ENCODE results near the gene DDX54.
"Not testable (repeated sequence)": the region's sequence is repeated elsewhere in the genome, so short reads cannot be mapped to it uniquely, and the experiment has no call there.

DDX54 gene

DNA sequence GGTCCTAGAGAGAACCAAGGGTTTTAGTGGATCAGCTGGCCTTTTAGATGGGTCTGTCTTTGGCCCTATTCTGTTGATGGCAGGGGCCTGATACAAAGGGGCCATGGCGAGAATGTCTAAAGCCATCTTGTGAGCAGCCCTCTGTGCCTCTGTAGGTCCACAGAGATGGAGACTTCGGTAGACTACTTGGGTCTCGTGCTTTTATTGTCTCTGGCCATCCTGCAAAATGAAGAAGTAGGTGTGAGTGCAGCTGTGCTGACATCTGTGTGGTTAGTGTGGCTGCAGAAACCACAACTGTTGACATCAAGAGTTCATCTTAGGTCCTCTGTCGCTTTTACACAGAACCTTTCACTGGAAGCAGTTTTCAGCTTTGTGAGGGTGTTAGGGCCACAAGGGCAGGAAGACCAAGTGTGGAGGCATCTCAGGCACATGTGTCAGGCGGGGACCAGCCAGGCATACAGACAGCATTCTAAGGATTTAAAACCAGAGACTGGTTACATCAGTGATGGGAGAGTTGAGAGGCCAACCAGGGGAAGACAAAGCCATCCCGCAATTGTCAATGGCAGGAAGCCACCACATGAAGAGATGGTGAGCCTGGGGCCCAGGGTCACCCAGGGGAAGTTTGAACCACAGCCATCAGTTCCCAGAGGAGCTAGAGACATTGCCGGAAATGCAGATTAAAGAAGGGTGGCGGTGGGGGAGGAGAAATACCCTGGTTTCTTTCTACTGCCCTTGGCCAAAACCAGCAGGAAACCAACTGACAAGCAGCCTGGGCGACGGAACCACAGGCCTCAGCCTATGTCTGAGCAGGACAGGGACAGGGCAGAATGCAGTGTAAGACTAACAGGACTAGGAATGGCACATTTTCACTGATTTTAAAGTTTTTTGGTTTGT lies 23.0 kb upstream of the DDX54 start:
- CTCF ChIA-PET, result no interaction called here
- no peak for DNase-seq (ENCODE audit: extremely low spot score)
- POLR2A ChIA-PET, result no interaction called here
- TF ChIP-seq CTBP1 (IDR thresholded peaks at IDR 0.05; ENCODE audit: borderline replicate concordance) (no peak), SP1 (IDR thresholded peaks at IDR 0.05) (no peak), FOXM1 (IDR thresholded peaks at IDR 0.05; ENCODE audit: borderline replicate concordance) (no peak), ARNT (IDR thresholded peaks at IDR 0.05) (no peak), BHLHE40 (IDR thresholded peaks at IDR 0.05; ENCODE audit: borderline replicate concordance) (no peak), FOXK2 (IDR thresholded peaks at IDR 0.05) (no peak), TARDBP (IDR thresholded peaks at IDR 0.05) (no peak), HDGF (IDR thresholded peaks at IDR 0.05; ENCODE audit: borderline replicate concordance) (no peak), SUZ12 (IDR thresholded peaks at IDR 0.05) (no peak), LEF1 (IDR thresholded peaks at IDR 0.05; ENCODE audit: borderline replicate concordance) (no peak), L3MBTL2 (conservative IDR thresholded peaks at IDR 0.05) (no peak), ELF4 (IDR thresholded peaks at IDR 0.05) (no peak), ZNF384 (IDR thresholded peaks at IDR 0.05) (no peak), NFRKB (IDR thresholded peaks at IDR 0.05) (no peak), FOXA1 (IDR thresholded peaks at IDR 0.05) (no peak)
- TF ChIP-seq, protein P1, sequence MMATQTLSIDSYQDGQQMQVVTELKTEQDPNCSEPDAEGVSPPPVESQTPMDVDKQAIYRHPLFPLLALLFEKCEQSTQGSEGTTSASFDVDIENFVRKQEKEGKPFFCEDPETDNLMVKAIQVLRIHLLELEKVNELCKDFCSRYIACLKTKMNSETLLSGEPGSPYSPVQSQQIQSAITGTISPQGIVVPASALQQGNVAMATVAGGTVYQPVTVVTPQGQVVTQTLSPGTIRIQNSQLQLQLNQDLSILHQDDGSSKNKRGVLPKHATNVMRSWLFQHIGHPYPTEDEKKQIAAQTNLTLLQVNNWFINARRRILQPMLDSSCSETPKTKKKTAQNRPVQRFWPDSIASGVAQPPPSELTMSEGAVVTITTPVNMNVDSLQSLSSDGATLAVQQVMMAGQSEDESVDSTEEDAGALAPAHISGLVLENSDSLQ (IDR thresholded peaks at IDR 0.05), result no peak

DNA sequence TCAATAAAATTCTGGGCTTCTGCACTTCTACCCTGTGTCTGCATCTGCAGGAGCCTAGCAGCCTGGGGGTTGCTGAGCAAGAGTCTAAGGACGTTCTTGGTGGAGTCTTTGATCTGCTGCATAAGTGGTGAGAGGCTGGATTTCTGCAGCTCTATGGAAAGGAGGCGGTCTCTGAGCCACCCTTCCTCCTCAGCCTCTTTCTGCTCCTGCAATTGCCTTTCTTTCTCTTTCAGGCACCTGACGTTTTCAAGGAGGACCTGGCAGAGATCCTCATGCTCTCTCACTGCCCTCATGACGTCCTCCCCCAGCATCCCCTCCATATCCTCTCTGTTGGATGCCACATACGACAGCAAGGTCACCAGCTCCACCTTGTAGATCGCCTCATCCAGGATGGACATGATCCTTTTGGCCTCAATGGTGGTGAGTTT lies 22.3 kb upstream of the DDX54 start:
- ChIA-PET POLR2A (no interaction called here), CTCF (no interaction called here)
- TF ChIP-seq SUZ12 (IDR thresholded peaks at IDR 0.05), result no peak
- no peak for TF ChIP-seq FOXA1 (IDR thresholded peaks at IDR 0.05)
- TF ChIP-seq, protein P1 (IDR thresholded peaks at IDR 0.05), result no peak
- TF ChIP-seq SP1 (IDR thresholded peaks at IDR 0.05), result no peak
- TF ChIP-seq BHLHE40 (IDR thresholded peaks at IDR 0.05; ENCODE audit: borderline replicate concordance), result no peak
- TF ChIP-seq CTBP1 (IDR thresholded peaks at IDR 0.05; ENCODE audit: borderline replicate concordance), result no peak
- no peak for DNase-seq (ENCODE audit: extremely low spot score)

DNA sequence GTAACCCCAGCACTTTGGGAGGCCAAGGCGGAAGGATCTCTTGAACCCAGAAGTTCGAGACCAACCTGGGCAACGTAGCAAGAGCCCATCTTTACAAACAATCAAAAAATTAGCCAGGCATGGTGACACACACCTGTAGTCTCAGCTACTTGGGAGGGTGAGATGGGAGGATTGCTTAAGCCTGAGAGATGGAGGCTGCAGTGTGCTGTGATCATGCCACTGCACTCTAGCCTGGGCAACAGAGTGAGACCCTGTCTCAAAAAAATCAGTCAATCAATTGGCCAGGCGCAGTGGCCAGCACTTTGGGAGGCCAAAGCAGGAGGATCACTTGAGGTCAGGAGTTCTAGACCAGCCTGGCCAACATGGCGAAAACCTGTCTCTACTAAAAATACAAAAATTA lies 21.5 kb upstream of the DDX54 start:
- DNase-seq (ENCODE audit: extremely low spot score); POLR2A ChIA-PET; CTCF ChIA-PET: not testable (repeated sequence)

DNA sequence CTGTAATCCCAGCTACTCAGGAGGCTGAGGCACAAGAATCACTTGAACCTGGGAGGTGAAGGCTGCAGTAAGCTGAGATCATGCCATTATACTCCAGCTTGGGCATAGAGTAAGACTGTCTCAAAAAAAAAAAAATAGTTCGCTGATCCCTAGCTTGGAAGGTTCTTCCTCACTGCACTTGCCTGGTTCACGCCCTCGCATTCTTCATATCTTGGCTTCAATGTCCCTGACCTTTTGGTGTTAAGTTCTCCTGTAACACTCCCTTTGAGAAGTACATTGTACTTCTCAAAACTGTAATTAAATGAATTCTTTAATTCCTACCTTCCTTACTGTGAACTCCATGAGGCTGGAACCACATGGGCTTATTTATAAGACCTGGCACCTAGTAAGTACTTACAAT lies 19.5 kb upstream of the DDX54 start:
- POLR2A ChIA-PET, result no interaction called here
- TF ChIP-seq NFRKB (IDR thresholded peaks at IDR 0.05) (no peak), HDGF (IDR thresholded peaks at IDR 0.05; ENCODE audit: borderline replicate concordance) (no peak), ZNF384 (IDR thresholded peaks at IDR 0.05) (no peak)
- CTCF ChIA-PET, result no interaction called here
- DNase-seq (ENCODE audit: extremely low spot score), result no peak

DNA sequence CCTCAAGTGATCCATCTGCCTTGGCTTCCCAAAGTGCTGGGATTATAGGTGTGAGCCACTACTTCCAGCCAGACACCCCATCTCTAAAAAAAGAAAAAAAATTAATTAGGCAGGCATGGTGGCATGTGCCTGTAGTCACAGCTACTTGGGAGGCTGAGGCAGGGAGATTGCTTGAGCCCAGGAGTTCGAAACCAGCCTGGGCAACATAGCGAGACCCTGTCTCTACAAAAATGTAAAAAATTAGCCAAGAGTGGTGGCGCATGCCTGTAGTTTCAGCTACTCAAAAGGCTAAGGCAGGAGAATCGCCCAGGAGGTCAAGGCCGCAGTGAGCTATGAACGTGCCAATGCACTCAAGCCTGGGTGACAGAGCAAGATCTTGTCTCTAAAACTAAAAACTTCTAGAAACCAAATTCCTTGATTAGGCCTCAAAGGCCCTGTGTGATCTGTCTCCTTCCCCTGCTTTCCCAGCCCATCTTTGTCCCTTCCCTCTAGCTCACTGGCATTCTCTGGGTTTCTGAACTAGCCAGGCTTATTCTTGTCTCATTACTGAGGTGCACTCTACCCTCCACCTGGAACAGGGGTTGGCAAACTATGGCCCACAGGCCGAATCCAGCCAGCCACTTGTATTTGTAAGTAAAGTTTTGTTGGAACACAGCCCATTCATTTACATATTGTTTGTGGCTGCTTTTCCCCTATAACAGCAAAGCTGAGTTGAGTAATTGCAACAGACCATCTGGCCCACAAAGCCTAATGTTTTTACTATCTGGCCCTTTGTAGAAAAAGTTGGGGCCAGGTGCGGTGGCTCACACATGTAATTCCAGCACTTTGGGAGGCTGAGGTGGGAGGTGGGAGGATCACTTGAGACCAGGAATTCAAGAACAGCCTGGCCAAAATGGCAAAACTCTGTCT lies 18.8 kb upstream of the DDX54 start:
- TF ChIP-seq FOXK2 (IDR thresholded peaks at IDR 0.05), result no peak
- TF ChIP-seq, protein P1 (IDR thresholded peaks at IDR 0.05), result no peak
- no peak for TF ChIP-seq TARDBP (IDR thresholded peaks at IDR 0.05)
- TF ChIP-seq SUZ12 (IDR thresholded peaks at IDR 0.05), result no peak
- no peak for TF ChIP-seq HDGF (IDR thresholded peaks at IDR 0.05; ENCODE audit: borderline replicate concordance)
- TF ChIP-seq LEF1 (IDR thresholded peaks at IDR 0.05; ENCODE audit: borderline replicate concordance), result no peak
- no peak for TF ChIP-seq BHLHE40 (IDR thresholded peaks at IDR 0.05; ENCODE audit: borderline replicate concordance)
- no peak for TF ChIP-seq SP1 (IDR thresholded peaks at IDR 0.05)
- TF ChIP-seq ZNF384 (IDR thresholded peaks at IDR 0.05), result no peak
- no peak for TF ChIP-seq NFRKB (IDR thresholded peaks at IDR 0.05)
- TF ChIP-seq FOXM1 (IDR thresholded peaks at IDR 0.05; ENCODE audit: borderline replicate concordance), result no peak
- no peak for TF ChIP-seq CTBP1 (IDR thresholded peaks at IDR 0.05; ENCODE audit: borderline replicate concordance)
- no peak for TF ChIP-seq ELF4 (IDR thresholded peaks at IDR 0.05)
- TF ChIP-seq FOXA1 (IDR thresholded peaks at IDR 0.05), result no peak
- TF ChIP-seq L3MBTL2 (conservative IDR thresholded peaks at IDR 0.05), result no peak
- TF ChIP-seq ARNT (IDR thresholded peaks at IDR 0.05), result no peak

More for the DNA sequence above, 18.8 kb upstream of the DDX54 start:
- ChIA-PET POLR2A (no interaction called here), CTCF (no interaction called here)
- no peak for DNase-seq (ENCODE audit: extremely low spot score)
